CD4-positive, alpha-beta T cell treated with Interleukin-12 subunit alpha and Interleukin-12 subunit beta, for 1 hour (primary cell): Measurements from ENCODE around the gene CTSC.

Source experiments
- DNase-seq: peaks from one replicate; pipeline ENCODE4 v3.0.0-alpha.2; 2020

Gene CTSC

DNA sequence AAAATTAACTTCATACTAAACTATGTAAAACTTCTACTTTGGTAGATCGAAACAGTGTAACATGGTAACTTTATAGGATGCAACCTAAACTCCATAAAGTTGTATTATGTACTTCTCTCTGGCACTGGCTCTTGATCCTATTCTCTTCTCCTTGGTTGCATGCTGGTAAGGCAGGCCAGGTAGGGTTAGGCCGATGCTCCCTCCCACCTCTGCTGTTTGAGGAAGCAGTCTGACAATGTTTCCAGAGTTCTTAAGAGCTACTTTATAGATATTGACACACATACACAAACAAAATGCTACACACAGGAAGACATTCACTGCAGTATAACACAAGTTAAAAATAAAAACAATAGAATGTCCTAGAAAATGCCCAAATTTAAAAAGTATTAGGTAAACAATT, 22.5 kb downstream of the CTSC start:
- no peak for DNase-seq

DNA sequence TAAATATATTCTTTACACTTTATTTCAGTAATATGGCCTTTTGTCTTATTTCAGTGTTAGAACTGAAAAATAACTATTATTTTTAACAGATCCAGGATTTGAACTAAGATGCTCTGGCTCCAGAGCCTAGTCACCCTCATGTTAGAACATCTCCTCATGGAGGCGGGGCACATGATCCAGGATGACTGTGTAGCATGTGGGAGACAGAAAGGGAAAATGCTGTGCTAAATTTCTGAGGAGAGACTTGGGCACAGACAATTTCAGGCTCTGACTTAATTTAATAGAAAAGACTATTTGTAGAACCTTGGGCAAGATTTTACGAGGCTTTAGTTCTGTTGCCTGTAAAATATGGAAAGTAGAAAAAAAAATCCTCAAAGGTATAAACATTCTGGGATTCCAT, 24.1 kb downstream of the CTSC start:
- no peak for DNase-seq

DNA sequence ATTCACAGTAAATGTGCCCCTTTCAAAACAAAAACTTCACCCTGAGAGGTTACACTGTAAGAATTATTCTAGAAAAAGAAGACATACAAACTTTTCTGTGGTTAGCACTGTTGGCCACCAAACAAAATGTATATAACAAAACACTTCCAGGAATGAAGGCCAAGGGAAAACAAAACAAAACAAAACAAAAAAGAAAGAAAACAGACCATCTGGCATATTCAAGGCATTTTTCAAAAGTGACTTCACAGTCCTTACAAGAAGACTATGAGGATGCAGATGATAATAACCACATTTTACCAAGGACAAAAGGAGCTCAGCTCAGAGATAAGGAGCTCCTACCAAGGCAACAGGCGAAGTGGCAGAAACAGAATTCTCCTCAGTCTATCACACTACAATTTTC, 24.9 kb downstream of the CTSC start:
- no peak for DNase-seq

DNA sequence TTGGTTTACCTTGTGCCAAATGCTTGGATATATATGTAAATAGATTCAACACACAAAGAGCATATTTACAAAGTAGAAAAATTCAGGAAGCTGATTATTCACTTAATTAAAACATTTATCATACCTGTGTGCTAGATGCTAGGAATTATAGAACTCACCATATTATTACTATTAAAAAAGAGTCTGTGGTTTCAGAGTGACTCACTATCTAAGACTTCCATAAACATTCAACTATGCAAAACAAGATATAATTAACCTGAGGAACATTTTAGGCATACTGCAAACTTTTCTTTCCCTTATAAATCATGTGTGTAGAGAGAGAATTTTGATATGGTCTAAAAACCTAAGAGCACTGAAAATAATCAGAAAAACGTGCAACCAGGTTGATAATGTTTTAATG, 27.3 kb downstream of the CTSC start:
- DNase-seq: no peak

DNA sequence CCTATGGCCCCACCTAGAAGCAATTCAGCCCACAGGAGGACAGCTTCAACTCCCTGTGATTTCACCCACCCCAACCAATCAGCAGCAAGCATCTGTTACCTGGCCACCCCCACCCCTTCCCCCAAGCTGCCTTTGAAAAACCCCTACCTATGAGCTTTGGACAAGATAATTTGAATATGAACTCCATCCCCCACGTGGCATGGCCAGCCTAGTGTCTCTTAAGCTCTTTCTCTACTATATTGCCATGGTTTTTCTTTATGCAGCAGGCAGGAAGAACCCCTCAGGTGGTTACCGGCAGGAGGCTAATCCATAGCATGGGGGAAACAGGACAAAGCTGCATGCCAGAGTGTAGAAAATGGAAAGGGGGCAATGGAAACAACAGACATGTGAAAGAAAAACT, 29.0 kb downstream of the CTSC start:
- DNase-seq: no peak

DNA sequence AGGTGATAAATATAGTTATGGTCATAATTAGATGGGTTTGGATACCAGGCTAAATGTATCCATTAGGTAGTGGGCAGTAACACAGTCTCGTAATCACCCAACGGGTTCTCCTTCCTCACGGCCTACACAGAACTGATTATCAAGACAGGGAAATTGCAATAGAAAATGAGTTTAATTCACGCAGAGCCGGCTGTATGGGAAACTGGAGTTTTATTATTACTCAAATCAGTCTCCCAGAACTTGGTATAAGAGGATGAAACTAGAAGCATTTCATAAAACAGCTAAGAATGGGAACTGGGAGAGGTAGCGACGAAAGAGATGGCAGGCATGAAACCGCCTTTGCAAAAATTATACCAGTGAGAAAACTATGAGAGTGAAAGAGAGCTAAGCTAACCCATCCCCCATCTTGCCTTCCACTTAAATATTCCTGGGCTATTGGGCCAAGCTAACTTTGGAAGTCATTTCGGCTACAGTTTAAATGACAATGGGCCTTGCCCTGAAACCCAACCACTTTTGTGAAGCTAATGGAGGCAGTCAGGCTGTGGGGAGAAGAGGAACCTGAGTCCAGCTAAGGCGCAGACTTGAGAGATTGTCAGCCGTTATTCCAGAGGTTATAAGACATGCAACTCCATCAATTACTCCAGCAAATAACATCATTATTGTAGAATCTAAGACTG, 29.6 kb downstream of the CTSC start:
- no peak for DNase-seq

DNA sequence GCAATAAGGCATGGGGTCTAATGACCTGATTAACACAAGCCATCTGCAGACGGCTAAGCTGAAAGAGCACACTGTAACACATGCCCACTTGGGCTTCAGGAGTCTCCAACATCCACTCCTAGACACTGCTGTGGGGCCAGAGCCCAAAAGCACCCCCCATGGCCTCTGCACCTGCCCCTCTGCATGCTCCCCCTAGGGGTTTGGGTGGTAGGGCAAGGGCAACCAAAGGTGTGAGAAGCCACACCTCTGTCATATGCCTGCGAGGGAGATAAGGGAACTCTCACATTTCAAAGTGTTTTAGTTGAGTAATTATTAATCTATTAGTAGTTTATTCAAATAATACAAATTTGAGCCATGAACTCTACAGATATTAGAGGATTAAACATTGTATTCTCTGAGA, 30.8 kb downstream of the CTSC start:
- DNase-seq: no peak

DNA sequence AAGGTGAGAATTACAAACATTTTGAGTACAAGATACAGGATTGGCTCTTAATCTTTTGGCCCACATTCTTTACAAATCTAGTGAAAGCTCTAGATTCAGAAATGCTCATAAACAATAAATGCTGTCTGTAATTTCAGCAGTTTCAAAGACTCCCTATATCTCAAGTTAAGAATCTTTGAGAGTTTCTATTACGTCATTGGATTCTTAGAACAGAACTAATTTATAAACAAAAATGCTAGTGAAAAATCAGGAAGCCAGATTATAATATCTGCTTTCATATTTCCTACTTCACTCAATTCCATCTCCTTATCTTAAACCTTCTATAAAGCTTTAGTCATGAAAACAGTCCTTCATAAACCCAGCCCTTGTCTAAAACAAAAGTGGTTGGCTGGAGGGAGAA, 32.1 kb downstream of the CTSC start:
- DNase-seq: no peak

DNA sequence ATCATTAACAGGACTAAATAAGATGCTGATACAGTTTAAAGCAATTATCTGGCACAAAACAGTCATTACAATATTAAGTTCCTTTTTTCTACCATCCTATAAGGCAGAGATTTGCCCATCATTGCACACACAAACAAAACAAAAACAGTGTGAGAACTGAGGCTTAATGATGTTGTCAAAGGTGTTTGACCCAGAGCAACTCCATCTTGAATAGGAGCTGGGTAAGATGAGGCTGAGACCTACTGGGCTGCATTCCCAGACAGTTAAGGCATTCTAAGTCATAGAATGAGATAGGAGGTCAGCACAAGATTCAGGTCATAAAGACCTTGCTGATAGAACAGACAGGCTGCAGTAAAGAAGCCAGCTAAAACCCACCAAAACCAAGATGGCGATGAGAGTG, 33.2 kb downstream of the CTSC start:
- DNase-seq: no peak

DNA sequence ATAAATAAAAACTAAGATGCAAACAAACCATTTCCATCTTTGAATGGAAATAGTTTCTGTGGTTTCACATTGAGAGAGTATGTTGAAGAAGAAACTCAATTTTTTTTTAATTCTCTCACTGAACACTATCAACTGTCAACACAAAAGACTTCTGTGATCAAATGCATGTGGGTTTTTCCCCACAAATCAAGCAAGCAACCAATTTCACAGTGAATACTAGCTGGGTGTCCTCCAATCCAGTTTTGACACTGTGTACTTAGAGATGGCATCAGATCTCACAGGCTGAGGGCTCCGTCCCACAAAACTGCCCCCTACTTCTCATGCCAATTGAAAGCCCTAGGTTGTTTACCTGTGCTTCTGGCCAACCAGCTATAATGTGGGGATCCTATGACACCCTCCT, 34.5 kb downstream of the CTSC start:
- peak; percentile 18 for DNase-seq

DNA sequence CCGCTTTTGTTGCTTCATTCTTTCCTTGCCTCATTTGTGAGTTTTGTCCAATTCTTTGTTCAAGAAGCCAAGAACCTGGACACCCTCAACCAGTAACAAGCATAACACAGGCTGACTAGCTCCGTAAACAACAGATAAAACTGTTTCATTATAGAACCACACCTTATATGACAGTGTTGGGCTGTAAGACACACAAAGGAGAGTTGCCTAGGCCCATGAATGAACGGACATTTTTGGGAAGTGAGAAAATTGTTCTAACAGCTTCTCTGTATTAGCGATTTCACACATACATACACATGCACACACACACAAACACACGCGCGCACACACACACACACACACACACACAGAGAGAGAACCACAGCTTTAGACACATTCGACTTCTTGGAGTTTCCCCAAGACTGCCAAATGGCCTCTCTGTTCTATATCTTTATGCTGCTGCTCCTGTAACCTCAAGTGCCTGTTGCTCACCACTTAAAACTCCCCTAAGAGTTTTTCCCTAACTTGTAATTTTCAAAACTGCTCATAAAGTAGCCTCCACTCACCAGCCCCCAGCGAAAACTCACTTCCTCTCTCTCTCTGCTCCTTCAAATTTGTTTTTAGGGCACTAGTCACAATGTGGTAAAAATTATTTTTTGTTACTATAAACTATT, 35.9 kb downstream of the CTSC start:
- peak; percentile 63 for DNase-seq

DNA sequence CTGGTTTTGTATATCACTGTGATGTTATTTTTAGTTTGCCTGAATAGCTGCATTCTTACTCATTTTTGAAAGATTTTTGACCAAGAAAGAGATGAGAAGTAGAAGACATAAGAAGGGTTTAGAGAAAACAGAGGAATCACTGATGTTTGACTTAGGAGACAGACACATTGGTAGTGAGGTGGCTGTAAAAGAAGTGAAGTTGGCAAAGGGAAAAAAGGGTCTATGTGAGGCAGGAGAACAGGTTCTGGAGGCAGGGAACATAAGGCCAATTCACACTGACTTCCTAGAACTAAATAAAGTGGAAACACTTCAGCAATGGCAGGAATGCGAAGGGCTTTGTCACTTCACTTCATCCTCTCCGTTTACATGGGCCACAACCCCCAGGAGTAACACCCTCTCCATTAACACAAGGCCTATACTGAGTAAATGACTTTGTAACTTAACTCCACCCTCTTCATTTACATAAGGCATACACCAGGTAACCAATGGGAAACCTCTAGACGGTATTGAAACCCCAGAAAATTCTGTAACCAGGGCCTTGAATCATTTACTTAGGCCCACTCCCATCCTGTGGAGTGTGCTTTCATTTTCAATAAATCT, 36.5 kb downstream of the CTSC start:
- DNase-seq: peak; percentile 41

DNA sequence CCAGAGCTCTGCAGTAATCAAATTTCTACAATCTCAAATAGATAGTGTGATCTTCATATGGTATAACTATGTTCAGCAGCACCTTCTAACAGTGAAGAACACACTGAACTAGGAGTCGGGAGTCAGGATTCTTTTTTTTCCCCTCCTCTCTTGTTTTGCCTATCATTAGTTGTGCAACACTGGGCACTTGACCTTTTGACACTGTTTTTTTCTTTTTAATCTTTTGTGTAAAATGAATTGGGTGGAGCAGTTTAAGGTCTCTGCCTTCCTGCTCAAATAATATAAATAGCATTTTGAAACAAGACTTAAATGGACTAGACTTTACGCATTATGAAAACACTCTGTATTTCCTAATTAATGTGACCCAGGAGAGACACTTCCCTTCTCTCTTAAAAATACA, 39.7 kb downstream of the CTSC start:
- DNase-seq: no peak

DNA sequence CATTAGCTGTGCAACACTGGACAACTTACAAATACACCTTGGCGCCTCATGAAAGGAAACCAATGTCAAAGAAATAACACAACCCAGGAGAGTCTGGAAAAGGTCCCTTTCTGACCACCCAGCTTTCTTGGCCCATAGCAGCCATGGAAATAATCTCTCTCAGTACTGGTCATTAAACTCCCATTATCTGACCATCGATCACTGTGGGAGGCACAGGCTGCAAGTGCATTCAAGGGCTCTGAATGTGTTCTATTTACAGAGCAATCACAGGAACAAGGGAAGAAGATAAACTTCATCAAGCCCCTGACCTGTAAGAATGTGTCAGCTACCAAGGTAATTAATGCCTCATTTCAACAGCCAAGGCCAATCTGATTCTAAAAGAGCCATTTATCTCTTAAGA, 40.1 kb downstream of the CTSC start:
- no peak for DNase-seq

DNA sequence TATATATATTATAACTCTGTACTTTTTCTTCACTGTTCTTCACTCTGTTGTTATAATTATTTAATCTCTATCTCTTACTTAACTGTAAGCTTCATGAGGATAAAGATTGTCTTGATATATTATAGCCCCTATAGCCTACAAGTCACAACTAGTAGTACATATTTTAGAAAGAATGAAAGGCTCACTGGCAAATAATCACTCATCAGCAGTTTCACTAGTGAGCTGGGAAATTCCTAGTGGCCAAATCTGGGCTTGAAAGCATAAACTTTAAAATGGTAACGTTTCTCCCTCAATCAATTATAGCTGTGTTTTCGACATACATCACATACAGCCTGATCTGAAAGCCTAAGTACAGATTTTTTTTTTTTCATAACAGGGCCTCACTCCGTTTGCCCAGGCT, 42.5 kb downstream of the CTSC start:
- DNase-seq: no peak

DNA sequence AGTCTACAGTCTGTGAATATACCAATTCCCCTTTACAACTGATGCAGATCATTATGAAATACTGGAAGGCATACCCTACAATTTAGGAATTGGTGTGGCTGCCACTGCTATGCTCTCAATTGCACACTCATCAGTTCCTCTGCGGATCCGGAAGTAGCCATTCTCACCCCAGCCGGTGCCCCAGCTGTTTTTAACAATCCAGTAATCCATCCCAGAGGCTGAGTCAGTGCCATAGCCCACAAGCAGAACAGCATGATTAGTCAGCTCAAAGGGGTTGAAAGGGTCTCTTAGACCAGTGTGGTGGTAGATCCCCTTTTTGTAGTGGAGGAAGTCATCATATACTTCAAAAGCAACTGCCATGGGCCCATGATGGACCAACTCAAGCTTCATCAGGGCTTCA, 43.6 kb downstream of the CTSC start:
- DNase-seq: no peak

DNA sequence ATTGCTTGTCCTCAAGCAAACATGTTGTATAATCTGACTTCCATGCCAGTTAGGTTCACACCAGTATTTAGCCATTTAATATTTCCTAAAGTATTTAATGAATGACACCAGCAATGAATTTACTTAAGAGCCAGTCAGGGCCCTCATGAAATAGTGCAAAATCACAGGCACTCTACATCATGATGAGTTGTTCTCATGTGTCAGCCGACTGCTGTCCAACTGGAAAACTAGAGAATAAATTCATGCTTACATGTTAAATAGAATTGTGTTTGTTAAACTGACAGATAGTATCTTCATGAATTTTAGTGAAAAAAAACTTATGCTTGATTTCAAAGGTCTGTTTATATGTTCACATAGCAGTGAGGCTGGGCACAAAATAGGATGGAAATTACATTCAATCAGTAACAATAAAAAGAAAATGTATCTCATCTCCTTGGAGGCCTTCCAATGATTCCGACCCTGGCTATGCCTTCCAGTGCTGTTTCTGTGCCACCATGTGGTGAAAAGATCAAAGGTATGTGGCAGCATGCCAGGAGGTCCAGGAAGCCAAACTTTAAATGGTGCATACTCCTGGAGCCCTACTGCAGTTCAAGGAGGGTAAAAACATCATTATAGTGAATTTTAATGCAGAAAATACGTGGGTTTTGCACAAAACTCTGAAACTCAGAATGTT, 45.2 kb downstream of the CTSC start:
- DNase-seq: no peak

DNA sequence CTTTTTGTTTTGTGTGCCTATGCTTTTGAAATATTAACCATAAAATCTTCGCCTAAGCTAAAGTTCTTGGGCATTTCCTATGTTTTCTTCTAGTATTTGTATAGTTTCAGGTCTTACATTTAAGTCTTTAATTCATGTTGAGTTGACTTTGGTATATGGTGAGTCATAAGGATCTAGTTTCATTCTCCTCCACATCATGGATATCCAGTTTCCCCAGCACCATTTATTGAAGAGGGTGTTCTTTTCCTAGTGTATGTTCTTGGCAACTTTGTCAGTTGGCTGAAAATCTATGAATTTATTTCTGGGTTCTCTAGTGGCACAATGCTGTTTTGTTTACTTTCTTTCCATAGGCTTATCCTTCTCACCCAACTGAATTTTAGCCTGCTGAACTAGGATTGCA, 49.0 kb downstream of the CTSC start:
- DNase-seq: no peak

DNA sequence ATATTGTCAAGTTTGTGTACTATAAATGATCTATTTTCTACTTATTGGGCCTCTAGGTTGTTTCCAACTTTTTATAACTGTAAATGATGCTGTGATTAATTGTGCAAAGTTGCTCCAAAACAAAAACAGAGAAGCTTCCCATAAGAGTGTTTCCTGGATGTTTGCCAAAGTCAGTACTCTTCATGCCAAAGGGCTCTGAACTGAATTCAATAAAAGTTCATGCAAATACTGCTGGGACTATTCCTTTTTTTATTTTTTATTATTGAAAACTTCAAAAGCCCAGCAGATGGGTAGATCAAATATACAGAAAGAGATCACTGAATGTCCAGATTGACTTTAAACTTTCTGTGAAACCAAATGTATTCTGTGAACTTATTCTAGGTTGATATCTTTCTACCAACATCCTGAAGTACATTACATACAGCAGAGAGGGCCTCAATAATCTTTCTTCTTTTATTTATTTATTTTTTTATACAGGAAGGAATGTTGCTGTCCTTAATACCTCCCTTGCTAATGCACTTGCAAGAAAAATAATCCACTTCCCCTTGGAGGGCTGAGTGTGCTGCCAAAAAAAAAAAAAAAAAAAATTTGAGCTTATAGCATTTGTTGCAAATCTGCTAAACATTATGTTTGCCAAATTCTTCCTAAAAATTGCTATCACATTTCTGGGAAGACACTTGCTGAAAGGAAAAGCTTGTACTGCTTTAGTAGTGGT, 53.0 kb downstream of the CTSC start:
- DNase-seq: no peak

DNA sequence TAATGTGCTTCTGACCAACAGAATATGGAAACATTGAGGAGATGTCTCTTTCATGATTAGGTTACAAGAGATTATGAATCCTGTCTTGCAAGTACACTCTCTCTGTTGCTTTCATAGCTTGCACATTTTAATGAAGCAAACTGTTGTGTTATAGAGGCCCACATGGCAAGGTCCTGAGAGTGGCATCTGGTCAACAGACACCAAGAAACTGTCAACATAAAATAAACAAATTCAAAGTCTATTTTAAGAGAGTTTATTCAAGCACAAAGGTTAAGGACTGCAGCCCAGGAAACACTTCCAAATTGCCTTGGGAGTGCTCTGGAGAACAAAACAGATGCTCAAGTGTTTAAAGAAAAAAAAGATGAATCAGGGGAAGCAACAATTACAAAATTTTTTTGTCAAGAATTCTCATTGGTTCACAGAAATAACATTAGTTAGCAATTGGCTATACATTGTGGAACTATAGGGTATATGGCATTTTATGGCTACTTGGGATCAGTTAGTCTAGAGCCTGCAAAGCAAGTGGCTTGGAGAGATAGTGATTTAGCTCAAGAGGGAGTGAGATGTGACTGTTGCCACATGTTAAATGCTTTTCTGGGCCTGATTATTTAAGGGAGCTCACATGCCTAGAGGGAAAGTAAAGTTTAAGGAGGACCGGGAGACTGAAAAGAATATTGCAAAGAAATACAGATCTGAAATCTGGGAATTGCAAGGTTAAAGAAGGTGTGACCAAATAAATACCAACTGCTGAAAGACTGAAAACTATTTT, 54.6 kb downstream of the CTSC start:
- DNase-seq: no peak

DNA sequence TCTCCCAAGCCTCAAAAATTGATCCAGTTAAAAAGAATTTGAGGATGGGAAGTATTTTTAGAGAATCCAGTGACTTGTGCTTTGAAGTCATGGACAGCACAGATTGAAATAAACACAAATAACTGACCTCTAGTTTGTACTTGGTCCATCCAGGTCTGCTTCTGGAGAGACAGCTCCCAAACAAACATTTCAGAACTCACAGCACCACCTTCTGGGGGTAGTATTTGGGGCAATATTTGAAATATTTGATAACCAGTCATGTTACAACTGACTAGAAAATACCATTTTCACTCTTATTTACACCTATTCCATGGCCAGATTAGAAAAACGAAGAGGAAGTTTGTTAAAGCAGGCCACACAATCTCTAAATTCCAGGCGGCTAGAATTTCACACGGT, 56.2 kb downstream of the CTSC start:
- no peak for DNase-seq

DNA sequence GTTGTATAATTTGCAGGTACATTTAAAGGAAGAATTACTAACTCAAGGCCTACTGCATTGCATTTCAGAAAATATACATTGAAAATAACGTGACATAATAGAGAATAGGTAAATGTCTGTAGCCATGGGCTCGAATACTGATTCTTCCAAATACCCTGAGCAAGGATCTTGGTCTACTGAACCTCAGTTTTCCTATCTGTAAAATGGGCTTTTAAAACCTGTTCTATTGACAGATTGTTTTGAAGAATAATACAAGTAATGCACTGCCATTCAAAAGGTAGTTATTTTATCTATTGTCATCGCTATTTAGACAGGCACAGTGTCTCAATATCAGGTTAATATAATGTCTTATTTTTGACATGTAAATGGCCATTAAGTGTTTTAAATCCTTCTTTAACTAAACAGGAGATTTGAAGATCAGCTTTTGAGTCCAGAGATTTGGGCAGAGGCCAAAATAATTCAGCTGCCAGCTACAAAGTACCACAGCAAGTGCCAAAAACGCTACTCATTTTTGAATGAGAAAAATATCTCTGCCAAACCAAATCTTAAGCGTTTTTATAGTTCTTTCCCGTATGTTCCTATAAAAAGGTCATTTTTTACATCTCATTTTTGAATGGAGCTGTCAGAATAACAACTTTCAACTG, 56.7 kb downstream of the CTSC start:
- no peak for DNase-seq
